Activated CD8-positive, alpha-beta memory T cell treated with anti-CD3 and anti-CD28 coated beads, Interleukin-2, amount 50 U/mL, for 1 hour (primary cell): ENCODE results near the gene TWF2.

Experiments used
- DNase-seq: peaks from one replicate; pipeline ENCODE4 v3.0.0-alpha.2; 2020; ENCODE audit errors: extremely low read depth

Gene TWF2

DNA sequence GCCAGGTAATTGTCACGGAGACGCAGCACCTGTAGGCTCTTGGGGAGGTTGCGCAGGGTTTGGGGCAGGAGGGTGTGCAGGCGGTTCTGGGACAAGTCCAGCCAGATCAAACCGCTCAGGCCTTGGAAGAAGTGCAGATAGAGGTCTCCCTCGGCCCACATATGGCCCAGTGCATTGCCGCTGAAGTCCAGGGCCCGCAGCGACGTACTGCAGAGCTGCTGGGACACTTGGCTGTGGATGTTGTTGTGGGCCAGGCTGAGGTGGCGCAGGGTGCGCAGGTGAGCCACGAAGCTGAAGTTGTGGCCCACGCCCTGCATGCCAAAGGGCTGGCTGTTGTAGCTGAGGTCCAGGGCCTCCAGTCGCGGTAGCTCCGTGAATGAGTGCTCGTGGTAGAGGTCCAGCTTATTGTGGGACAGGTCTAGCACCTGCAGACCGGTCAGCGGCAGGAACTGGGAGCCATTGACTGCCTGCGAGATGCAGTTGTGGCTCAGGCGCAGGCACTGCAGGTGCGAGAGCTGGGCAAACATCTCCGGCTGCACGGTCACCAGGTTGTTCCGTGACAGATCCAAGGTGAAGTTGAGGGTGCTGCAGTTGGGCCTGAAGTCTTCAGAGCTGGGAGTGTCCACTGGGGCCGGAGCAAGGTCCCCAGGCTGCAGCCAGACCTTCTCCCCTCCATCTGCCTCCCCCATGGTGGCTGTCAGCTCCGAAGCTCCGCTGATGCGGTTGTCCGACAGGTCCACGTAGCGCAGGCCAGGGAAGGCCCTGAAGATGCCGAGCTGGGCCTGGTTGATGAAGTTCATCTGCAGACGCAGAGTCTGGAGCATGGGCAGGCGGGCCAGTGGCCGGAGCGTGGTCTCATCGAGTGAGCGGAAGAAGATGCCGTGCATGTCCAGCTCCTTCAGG lies 16.4 kb downstream of the TWF2 start:
- DNase-seq, result no peak

DNA sequence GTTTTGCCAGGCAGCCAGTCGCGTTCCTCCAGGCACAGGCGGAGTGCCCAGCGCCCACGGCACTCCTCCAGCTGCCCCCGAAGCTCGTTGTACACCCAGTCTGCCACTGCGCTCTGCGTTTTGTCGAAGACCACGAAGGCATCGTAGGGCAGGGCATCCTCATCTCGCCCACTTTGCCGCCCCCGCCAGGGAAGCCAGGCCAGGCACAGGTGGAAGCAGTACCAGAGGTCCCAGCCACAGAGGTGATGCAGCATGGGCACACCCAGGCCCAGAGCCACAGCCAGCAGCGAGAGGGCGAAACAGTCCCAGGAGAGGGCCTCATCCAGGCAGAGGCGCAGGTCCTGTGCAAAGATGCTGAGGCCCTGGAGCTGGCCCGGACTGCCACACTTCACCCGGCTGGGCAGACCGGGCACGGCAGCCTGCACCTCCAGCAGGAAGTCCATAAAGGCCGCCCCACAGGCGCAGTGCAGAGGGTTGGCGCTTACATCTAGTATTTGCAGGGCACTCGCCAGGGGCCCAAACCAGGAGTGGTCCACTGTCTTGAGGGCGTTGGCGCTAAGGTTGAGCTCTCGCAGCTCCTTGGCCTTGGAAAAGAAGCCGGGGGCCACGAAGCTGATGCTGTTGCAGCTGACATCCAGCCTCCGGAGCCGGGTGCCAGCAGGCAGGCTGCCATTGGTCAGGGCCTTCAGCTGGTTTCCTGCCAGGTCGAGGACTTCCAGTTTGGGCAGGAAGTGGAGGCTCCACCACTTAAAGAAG lies 17.2 kb downstream of the TWF2 start:
- no peak for DNase-seq

DNA sequence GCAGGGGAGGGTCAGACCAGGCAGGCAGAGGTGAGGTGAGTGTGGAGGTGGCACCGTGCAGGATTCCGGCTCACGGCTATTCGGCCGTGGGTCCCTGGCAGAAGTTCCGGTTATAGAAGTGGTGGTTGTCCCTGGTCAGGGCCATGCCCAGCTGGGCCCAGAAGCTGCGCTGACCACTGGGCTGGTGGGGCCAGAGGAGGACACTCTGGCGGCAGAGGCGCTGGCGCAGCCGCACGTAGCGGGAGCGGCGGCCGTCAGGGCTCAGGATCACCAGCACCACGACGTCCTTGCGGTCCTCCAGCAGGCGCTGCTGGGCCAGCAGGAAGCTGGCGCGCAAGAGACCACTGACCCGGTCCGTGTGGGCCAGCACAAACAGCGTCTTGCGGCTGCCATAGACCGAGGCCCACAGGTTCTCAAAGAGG lies 17.8 kb downstream of the TWF2 start:
- DNase-seq, result no peak

DNA sequence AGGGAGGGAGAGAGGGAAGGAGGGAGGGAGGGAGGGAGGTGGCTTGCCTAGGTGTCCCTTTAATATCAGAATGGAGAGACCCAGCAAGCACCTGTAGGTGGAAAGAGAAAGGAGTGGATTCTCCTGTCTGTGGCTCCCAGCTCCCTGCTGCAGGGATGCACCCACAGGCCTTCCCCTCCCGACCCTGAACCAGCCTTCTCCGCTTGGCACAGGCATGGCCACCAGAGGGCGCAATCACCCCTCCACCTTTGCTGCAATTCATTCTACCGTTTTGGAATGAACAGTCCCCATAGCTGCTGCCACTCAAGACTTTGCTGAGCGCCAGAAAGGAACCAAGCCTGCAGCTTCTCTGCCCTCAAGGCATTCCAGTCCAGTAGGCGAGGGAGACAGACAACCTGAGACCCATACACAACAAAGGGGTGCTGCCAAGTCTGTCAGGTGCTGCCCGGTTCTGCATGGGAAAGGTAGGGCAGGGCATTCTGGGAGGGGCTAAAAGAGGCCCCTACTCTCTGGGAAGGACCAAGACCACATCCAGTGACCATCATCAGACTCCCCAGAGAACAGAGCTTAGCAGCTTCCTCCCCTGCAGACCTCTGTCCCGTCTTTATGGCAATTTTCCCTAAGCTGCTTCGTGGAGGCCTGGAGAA lies 18.5 kb downstream of the TWF2 start:
- no peak for DNase-seq

DNA sequence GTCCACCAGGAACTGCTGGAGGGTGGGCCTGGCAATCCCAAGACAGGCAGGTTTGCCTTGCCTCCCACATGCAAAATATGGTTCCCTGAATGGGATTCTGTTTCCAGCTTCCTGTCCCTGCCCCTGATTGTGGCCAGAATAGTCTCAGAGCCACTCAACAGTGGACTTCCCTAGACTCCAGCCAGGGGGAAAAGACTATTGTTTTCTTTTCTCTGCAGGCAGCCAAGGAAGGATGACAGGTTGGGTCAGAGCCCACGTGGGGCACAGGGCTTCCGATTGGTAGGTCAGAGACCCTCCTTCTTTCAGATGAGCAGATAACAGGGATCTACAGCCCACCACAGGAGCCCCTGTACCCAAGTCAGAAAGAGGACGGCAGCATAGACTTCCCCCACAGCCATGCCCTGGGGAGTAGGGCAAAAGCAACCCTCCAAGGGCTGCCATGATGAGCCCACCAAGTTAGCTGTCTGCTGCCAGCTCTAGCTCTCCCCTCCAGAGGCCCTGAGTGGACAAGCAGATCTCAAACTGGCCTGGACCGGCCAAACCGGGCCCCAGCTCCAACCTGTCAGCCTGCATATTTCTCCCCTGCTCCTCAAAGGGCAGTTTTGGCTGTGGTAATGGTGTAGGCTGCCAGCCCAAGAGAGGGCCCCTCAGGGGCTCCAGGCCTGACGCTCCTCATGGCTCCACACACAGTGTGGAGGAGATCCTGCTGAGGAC lies 19.9 kb downstream of the TWF2 start:
- no peak for DNase-seq

DNA sequence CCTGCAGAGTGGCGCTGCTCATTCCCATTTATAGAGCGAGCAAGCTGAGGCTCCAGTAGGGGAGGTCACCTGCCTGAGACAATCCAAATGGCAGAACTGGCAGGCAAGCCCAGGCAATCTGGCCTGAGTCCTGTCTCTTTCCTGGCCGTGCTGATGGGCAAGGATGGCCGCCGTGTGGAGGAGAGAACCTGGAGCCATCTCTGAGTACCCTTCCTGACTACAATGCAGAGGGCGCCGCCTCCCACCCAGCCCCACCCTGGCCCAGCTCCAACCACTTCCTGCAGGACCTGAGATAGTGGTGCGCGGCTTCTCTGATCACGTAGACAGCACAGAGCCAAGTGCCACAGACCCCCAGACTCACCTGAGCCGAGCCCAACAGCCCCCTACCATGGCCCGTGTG lies 20.5 kb downstream of the TWF2 start:
- no peak for DNase-seq

DNA sequence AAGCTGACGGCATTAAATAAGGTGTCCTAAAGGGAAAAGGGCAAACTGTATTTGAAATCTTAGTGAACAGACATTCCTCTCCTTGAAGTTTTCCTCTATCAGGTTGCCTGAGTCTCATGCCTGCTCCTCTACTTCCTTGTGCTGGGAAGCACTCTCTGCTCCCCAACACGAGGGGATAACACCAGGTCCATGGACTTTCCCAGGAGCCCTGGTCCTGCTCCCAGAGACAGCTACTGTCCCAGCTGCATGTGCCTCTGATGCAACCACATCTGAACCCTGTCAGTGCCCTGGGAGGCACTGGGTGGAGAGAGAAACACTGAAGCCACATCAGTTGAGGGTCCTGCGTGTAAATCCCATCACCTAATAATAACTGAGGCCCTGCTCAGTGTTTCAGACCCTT lies 20.9 kb downstream of the TWF2 start:
- no peak for DNase-seq

DNA sequence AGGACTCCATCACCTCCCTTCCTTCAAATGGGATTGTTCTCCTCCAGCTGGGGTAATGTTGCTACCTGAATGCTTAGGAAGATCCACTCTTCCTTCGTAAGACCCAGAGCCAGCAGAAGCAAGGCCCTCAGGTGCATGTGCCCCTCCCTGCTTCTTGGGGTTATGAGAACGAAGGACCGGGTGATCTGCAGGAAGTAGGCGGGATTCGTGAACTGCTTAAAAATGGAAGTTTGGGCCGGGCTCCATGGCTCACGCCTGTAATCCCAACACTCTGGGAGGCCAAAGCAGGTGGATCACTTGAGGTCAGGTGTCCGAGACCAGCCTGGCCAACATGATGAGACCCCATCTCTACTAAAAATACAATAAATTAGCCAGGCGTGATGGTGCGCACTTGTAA lies 21.6 kb downstream of the TWF2 start:
- DNase-seq, result no peak

DNA sequence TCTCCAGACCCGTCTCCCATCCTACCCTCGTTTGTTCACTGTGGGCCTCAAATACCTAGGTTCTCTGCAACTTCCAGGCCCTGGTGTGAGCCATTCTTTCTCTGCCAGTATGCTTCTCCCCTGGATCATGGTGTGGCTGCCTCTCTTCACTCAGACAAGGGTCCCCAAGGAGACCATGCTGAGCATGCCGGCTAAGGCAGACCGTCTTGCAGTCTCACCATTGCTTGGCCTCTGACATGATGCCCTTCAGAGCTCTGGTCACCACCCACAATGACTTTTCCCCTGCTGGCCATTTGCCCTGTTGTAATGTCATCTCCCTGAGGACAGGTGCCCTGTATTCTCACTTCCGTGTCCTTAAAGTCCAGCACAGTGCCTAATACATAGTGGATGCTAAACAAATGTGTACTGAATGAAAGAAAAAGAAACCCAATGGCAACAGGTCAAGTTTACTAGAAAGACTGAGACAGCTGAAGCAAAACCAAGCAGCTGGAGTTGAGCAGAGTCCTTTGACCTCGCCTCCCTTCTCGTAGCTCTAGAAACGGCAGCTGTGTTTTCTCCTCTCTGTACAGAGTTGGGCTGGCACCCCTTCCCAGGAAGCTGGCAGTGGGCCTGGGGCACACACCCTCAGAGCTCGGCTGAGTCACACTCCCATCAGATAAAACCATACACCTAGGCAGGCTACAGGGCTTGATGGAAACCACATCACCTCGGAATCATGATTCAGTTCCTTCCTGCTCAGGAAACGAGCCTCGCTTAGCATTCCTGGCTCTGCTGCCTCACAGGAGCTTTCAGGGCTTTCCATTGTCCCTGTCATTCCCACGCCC lies 22.2 kb downstream of the TWF2 start:
- DNase-seq, result no peak

DNA sequence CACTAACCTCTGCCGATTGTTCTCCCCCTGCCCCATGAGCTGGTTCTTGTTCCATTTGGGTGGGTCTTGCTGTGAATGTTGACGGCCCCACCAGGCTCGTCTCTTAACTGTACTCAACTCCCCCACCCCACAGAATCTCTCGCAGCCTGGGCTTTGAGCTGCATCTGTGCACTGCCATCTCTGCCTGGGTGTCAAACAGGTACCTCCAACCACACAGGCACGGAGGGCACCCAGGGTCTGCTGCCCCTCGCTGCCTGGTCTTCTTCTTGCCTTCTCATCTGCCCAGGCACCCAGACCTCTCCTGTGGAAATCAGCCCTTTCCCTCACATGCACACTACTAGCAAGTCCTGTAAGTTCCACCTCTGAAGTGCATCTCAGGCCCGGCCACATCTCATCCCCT lies 23.6 kb downstream of the TWF2 start:
- DNase-seq, result no peak

DNA sequence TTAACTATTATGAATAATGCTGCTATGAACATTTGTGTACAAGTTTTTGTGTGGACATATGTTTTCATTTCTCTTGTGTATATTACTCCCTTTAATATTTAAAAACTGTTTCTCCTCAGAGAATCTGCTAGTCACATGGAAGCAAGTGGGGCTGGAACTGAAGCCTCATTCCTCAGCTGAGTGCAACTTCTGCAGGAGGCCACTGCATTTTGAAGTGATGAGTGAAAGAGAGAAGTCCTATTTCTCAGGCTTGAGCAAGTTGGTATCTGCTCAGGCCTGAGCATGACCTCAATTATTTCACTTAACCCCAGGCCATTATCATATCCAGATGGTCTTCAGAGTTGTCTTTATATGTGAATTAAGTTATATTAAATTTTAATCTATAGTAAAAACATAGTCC lies 25.1 kb downstream of the TWF2 start:
- no peak for DNase-seq

DNA sequence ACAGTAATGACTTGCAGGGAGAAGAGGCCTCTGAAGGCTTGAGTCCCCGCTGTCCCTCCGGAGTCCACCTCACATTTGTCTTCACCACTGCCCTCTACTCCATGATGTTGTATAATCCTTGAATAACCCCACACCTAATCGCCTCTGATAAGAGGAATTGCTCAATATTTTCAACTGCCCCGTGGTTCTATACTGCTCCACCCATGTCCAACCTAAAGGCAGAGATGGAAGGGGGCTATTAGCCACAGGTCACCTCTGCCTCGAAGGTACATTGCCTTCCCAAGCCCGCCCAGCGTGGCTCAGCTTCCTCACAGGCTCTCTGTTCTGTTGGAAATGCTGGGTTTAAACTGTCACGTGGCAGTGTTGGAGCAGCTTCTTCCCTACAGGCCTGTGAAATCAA lies 26.0 kb downstream of the TWF2 start:
- no peak for DNase-seq

DNA sequence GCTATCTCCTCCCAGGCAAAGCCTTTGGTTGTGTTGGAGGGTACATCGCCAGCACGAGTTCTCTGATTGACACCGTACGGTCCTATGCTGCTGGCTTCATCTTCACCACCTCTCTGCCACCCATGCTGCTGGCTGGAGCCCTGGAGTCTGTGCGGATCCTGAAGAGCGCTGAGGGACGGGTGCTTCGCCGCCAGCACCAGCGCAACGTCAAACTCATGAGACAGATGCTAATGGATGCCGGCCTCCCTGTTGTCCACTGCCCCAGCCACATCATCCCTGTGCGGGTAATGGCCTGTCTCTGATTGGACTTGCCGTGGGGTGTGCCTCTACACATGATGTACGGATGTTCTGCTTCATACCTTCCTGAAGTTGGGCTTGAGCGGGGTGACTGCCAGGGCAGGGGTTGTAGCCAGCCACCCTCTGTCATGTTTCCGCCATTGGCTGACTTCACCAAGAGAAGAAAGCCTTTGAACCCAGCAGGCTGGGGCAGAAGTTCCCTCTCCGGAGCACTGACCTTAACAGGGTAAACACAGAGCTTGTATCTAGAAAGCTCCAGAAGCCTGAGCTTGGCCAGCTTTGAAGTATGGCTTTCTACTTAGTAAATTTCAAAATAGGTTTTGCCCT lies 27.6 kb downstream of the TWF2 start:
- no peak for DNase-seq

DNA sequence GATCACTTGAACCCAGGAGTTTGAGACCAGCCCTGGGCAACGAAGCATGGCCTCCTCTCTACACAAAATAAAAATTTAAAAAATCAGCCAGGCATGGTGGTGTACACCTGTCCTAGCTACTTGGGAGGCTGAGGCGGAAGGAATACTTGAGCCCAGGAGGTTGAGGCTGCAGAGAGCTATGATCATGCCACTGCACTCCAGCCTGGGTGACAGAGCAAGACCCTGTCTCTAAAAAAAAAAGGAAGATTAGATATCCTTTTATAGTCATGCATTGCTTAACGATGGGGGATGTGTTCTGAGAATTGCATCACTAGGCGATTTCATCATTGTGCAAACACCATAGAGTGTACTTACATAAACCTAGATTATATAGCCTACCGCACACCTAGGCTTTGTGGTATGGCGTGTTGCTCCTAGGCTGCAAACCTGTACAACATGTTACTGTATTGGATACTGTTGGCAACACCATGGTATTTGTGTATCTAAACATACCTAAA lies 28.4 kb downstream of the TWF2 start:
- DNase-seq, result no peak

DNA sequence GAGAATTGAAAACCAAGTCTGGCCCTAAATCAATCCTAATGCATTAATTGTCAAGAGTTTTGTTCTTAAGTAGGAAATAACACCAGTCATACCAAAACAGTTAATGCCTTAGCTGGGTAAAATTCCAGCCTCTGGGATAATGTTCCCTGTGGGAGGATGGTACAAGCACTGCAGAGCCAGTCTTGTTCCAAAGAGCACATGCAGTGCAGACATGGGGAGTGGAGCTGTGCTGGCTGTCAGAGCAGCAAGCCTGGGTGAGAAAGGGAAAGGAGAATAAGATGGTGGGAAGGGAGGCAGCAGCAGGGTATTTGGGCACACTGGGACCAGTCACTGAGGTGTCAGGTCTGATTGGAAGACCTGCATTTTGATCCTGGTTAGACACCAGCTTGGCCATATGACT lies 28.9 kb downstream of the TWF2 start:
- no peak for DNase-seq

DNA sequence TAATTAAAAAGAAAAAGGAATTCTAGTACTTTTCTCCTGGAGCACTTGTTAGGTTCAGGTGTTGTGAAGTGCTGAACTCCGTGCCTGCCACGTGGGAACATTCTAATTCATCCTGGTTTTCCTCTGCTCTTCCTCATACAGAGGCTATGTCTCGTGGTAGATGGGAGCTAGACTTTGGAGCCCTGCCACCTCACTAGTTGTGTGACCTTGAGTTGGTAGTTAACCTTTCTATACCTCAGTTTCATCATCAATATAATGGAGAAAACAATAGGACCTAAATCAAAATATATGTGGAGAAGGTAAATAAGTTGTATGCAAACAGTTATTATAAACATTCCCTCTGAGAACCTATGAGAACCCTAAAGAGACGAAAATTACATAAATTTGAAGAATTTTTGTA lies 30.4 kb downstream of the TWF2 start:
- no peak for DNase-seq

DNA sequence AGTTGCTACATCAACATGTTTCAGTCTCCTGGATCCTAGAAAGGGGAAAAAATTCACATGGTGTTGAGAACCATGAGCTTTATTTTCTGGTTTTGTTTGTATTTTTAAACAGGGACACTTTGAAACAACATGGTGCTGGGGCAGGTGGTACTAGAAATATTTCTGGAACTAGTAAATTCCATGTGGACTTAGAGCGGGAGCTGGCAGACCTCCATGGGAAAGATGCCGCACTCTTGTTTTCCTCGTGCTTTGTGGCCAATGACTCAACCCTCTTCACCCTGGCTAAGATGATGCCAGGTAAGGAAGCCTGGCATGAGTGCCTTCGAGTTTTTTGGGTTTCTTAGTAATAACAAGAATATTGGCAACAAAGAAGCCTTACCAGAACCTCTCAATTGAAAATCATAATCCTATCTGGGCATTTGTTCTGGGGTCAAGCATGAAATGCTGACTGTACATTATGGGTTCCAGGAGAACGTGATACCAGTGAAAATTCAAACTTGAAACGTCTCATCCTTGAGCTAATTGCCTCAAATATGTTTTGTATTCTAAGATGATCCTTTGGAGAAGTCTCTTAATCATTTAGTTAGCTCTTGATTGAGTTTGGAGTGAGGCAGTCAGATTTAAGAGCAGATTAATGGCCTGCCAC lies 33.1 kb downstream of the TWF2 start:
- no peak for DNase-seq

DNA sequence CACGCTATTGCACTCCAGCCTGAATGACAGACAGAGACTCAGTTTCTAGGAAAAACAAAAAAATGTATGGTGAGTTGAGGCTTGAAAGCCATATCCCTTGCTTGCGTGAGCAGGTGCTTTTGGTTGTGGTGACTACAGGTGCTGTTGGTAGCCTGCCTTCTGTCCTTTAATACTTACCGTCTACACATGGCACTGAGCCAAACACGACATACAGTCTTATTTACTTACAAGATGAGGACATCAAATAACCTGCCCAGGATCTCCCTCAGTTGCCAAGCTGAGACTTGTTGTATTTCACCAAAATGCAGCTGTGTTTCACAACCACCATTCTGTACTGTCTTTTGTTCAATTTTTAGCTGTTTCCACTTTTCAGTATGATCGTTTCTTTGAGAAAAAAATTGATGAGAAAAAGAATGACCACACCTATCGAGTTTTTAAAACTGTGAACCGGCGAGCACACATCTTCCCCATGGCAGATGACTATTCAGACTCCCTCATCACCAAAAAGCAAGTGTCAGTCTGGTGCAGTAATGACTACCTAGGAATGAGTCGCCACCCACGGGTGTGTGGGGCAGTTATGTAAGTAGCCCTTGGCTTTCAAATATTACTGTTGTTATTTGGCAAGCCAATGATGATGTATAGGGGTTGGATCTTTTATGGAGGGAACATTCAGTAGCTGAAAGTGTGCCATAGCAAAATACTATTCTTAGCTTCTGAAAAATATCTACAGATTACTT lies 34.5 kb downstream of the TWF2 start:
- no peak for DNase-seq

DNA sequence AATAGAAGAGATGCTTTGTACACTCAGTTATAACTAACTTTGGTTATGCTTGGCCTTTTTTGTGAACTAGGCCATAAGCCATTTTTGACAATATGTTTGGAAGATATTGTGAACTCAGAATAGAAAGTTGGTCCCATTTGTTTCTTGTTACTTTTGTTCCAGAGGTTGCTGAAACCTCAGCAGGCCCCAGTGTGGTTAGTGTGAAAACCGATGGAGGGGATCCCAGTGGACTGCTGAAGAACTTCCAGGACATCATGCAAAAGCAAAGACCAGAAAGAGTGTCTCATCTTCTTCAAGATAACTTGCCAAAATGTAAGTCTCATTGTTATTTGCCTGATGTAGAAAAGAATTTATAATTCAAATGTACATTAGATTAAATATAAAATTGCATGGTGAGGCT lies 35.3 kb downstream of the TWF2 start:
- DNase-seq, result no peak
